ENCODE results near the gene TTC13.
A peak's percentile ranks its signal among the peaks of the same experiment; 100 is the strongest.

TTC13 gene

GRCh38 chr1:230884646-230885045 is 94.0 kb downstream of the TTC13 start:
- in situ Hi-C loops (cut with HindIII; ENCODE audit: low sequenced_read_pairs), result no loop called here
- no peak for DNase-seq (ENCODE audit: low read depth, low spot score)
- no peak overlapping the region for H3K4me3 ChIP-seq (ENCODE audit: low read depth, low read length)
- no peak for TF ChIP-seq CTCF (IDR thresholded peaks at IDR 0.05; ENCODE audit: low read depth, low read length)

DNA sequence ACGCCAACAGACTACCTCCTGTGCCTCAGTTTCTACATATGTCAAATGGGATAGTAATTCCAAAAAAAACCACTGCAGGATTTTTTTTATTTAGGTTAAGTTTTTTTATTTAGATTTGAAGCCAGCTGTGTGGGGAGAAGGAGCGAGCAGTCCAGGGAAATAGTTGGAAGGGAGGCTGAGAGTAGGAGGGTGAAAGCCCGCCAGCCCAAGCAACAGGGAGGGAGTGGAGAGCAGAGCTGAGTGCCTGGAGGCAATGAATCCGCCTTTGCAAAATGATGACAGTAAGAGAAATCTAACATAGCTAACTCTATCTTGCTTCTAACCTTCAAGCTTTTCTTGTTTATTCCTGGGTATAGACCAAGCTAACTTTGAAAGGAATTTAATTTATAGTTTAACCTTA is 94.7 kb downstream of the TTC13 start:
- in situ Hi-C loops (cut with HindIII; ENCODE audit: low sequenced_read_pairs), result no loop called here
- no peak overlapping the region for H3K4me3 ChIP-seq (ENCODE audit: low read depth, low read length)
- DNase-seq (ENCODE audit: low read depth, low spot score), result no peak
- TF ChIP-seq CTCF (IDR thresholded peaks at IDR 0.05; ENCODE audit: low read depth, low read length), result no peak

DNA sequence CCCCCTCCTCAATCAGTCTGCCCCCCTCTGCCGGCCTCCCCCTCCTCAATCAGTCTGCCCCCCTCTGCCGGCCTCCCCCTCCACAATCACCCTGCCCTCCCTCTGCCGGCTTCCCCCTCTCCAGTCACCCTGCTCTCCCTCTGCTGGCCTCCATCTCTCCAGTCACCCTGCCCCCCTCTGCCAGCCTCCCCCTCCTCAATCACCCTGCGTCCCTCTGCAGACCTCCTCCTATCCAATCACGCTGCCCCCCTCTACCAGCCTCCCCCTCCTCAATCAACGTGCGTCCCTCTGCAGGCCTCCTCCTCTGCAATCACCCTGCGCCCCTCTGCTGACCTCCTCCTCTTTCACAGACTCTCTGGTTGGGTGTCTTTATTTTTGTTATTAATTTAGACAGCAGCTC is 98.9 kb downstream of the TTC13 start:
- TF ChIP-seq CTCF (IDR thresholded peaks at IDR 0.05; ENCODE audit: low read depth, low read length), result no peak
- no peak for DNase-seq (ENCODE audit: low read depth, low spot score)
- no peak overlapping the region for H3K4me3 ChIP-seq (ENCODE audit: low read depth, low read length)
- in situ Hi-C loops (cut with HindIII; ENCODE audit: low sequenced_read_pairs), result no loop called here

DNA sequence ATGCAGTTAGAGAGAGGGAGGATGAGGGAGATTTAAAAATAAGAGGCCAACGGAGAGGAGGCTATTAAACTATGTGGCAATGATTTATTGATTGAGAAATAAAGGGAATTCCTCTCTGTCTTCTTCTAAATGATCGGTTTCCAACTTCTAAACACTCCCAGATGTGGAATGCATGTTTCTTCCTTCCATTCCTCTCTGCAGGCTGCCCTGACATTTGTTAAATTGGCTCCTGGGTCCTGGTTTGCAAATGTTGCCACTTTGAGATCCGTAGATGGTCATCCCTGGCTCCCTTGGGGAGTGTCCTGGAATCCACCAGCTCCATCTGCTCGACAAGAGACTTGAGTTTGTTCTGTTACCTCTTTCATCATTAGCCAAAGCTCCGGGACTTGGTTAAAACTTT is 100.1 kb downstream of the TTC13 start:
- no peak for TF ChIP-seq CTCF (IDR thresholded peaks at IDR 0.05; ENCODE audit: low read depth, low read length)
- in situ Hi-C loops (cut with HindIII; ENCODE audit: low sequenced_read_pairs), result no loop called here
- peak; percentile 59 for DNase-seq (ENCODE audit: low read depth, low spot score)

DNA sequence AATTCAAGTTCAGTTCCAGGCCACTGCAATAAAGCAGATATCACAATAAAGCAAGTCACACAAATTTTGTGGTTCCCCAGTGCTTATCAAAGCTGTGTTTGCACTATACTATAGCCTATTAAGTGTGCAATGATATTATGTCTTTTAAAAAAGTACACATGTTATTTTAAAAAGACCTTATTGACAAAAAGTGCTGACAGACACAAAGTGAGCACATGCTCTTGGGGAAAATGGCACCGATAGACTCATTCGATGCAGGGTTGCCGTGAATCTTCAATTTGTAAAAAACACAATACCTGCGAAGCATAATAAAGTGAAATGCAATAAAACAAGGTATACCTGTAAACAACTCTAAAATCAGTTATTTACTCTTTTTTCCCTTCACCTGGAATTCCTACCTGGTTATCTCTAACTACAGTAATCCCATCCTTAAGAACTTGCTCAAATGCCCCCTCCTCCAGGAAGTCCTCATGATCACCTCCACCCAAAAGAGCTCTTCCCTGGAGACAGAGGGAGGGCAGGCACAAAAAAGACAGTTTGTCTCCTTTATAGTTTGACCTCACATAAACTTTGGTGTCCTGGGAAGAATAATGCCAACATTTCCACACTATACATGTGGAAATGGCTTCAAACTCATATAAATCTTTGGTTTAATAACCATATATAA is 100.6 kb downstream of the TTC13 start:
- in situ Hi-C loops (cut with HindIII; ENCODE audit: low sequenced_read_pairs), result no loop called here
- TF ChIP-seq CTCF (IDR thresholded peaks at IDR 0.05; ENCODE audit: low read depth, low read length), result no peak
- no peak overlapping the region for H3K4me3 ChIP-seq (ENCODE audit: low read depth, low read length)

More for the DNA sequence above, 100.1 kb downstream of the TTC13 start:
- no peak overlapping the region for H3K4me3 ChIP-seq (ENCODE audit: low read depth, low read length)

GRCh38 chr1:230877146-230877923 is 101.3 kb downstream of the TTC13 start:
- TF ChIP-seq CTCF (IDR thresholded peaks at IDR 0.05; ENCODE audit: low read depth, low read length), result no peak
- no peak overlapping the region for H3K4me3 ChIP-seq (ENCODE audit: low read depth, low read length)
- peak; percentile 78 for DNase-seq (ENCODE audit: low read depth, low spot score)
- in situ Hi-C loops (cut with HindIII; ENCODE audit: low sequenced_read_pairs), result no loop called here

More for the DNA sequence above, 100.6 kb downstream of the TTC13 start:
- no peak for DNase-seq (ENCODE audit: low read depth, low spot score)

Measured in astrocyte of the spinal cord (primary cell).